Measurements from ENCODE around the gene SAXO1.
"Not testable (repeated sequence)": the region's sequence is repeated elsewhere in the genome, so short reads cannot be mapped to it uniquely, and the experiment has no call there.

SAXO1 gene

GRCh38 chr9:19033015-19033414 is at the start of gene SAXO1:
SAXO1 (minus strand) TSS chr9:19033209; CDS start chr9:19032908, 301 bp downstream.
- DNase-seq, result no peak

GRCh38 chr9:19074836-19075235 is 41.8 kb upstream of the SAXO1 start:
- DNase-seq, result no peak

GRCh38 chr9:19074229-19074628 is 41.2 kb upstream of the SAXO1 start:
- DNase-seq, result no peak

- DNase-seq, result no peak
Measured at GRCh38 chr9:19057033-19057432, 24.0 kb upstream of the SAXO1 start.

GRCh38 chr9:19050637-19051591 is 17.9 kb upstream of the SAXO1 start:
- no peak for DNase-seq

- peak; percentile 11 for DNase-seq
Measured at GRCh38 chr9:19049917-19050636, 17.1 kb upstream of the SAXO1 start.

- peak; percentile 95 for DNase-seq
Measured at GRCh38 chr9:19048966-19049916, 16.2 kb upstream of the SAXO1 start, which contains the start of gene RRAGA. RRAGA (plus strand) TSS chr9:19049427; CDS start chr9:19049660, 233 bp downstream.

- no peak for DNase-seq
Measured at GRCh38 chr9:19036611-19037010, 3.6 kb upstream of the SAXO1 start.

GRCh38 chr9:19032406-19032805 is 603 bp downstream of the SAXO1 start:
- DNase-seq, result no peak

GRCh38 chr9:19030899-19031298 is 2.1 kb downstream of the SAXO1 start:
- DNase-seq, result no peak

GRCh38 chr9:19028835-19029451 is 4.1 kb downstream of the SAXO1 start:
- DNase-seq, result peak; percentile 39

GRCh38 chr9:19027825-19028224 is 5.2 kb downstream of the SAXO1 start:
- DNase-seq, result no peak

GRCh38 chr9:19026375-19026774 is 6.6 kb downstream of the SAXO1 start:
- DNase-seq, result no peak

GRCh38 chr9:19023078-19023477 is 9.9 kb downstream of the SAXO1 start:
- no peak for DNase-seq

- DNase-seq, result no peak
Measured at GRCh38 chr9:19022206-19022605, 10.8 kb downstream of the SAXO1 start.

- not testable (repeated sequence) for DNase-seq
Measured at GRCh38 chr9:19021649-19022048, 11.4 kb downstream of the SAXO1 start.

GRCh38 chr9:19020886-19021455 is 12.0 kb downstream of the SAXO1 start:
- no peak for DNase-seq

GRCh38 chr9:19018201-19018600 is 14.8 kb downstream of the SAXO1 start:
- no peak for DNase-seq

GRCh38 chr9:19009391-19009965 is 23.5 kb downstream of the SAXO1 start:
- no peak for DNase-seq

- no peak for DNase-seq
Measured at GRCh38 chr9:19000133-19000532, 32.9 kb downstream of the SAXO1 start.

GRCh38 chr9:18999173-18999785 is 33.7 kb downstream of the SAXO1 start:
- no peak for DNase-seq
